WTC11 (cell line): ENCODE data around the gene CDKN2AIP. TPM values are rescaled to one million over a fixed set of nuclear protein-coding genes. Genes with fewer than 3 reads are reported as not detected.

Source experiments
- ATAC-seq: fragments of 200-7000 bp; cut with Tn5 transposase; 2 replicates; pipeline ENCODE4 v1.10.0; 2021; ENCODE audit warnings: mild to moderate bottlenecking, moderate library complexity
- CTCF ChIA-PET: fragments of 300-600 bp; sonication (Branson Sonifier 250); formaldehyde crosslinking; loops from one replicate; lab custom pipeline; 2021; ENCODE audit warnings: antibody characterized with exemption; lab: Charles Lee
- POLR2A ChIA-PET: fragments of 350-600 bp; sonication (Branson Sonifier 250); formaldehyde crosslinking; loops from one replicate; lab custom pipeline; 2021; ENCODE audit warnings: antibody characterized with exemption; lab: Charles Lee
- DNase-seq: peaks from one replicate; pipeline ENCODE4 v3.0.0; 2021; ENCODE audit warnings: low spot score
- H3K27ac Mint-ChIP-seq: 2 replicates; pipeline ENCODE4 v1.8.0; 2021; ENCODE audit warnings: mixed read lengths
- H3K27me3 Mint-ChIP-seq: 2 replicates; pipeline ENCODE4 v1.8.0; 2021; ENCODE audit warnings: low read depth, mild to moderate bottlenecking, moderate library complexity, mixed read lengths
- H3K36me3 Mint-ChIP-seq: 2 replicates; pipeline ENCODE4 v1.8.0; 2021; ENCODE audit warnings: mixed read lengths
- H3K4me1 Mint-ChIP-seq: 2 replicates; pipeline ENCODE4 v1.8.0; 2022; ENCODE audit warnings: mixed read lengths
- H3K4me3 Mint-ChIP-seq: 2 replicates; pipeline ENCODE4 v1.8.0; 2021; ENCODE audit warnings: mild to moderate bottlenecking, moderate library complexity, mixed read lengths
- H3K9me3 Mint-ChIP-seq: 2 replicates; pipeline ENCODE4 v1.8.0; 2021; ENCODE audit warnings: mixed read lengths
- ATF1 ChIP-seq: sonication (generic); formaldehyde crosslinking; IDR thresholded peaks from 2 replicates; pipeline ENCODE4 v1.8.1; 2023; ENCODE audit warnings: mild to moderate bottlenecking, moderate library complexity, missing genetic modification reagents
- ATF2 ChIP-seq: sonication (generic); formaldehyde crosslinking; IDR thresholded peaks from 2 replicates; pipeline ENCODE4 v1.8.1; 2022; ENCODE audit warnings: low read depth, missing genetic modification reagents, borderline replicate concordance
- CREB1 ChIP-seq: sonication (generic); formaldehyde crosslinking; IDR thresholded peaks from 2 replicates; pipeline ENCODE4 v1.8.0; 2023; ENCODE audit warnings: mild to moderate bottlenecking, missing genetic modification reagents
- E2F5 ChIP-seq: sonication (generic); formaldehyde crosslinking; IDR thresholded peaks from 2 replicates; pipeline ENCODE4 v1.8.1; 2022; ENCODE audit warnings: mild to moderate bottlenecking, moderate library complexity, missing genetic modification reagents
- ELF4 ChIP-seq: sonication (generic); formaldehyde crosslinking; IDR thresholded peaks from 2 replicates; pipeline ENCODE4 v1.8.1; 2022; ENCODE audit warnings: low read depth, mild to moderate bottlenecking, moderate library complexity, missing genetic modification reagents
- ESRRA ChIP-seq: sonication (generic); formaldehyde crosslinking; IDR thresholded peaks from 2 replicates; pipeline ENCODE4 v1.8.1; 2022; ENCODE audit warnings: mild to moderate bottlenecking, missing genetic modification reagents, borderline replicate concordance
- FOXP1 ChIP-seq: sonication (generic); formaldehyde crosslinking; IDR thresholded peaks from 2 replicates; pipeline ENCODE4 v1.8.0; 2022; ENCODE audit warnings: missing genetic modification reagents, mild to moderate bottlenecking, moderate library complexity, borderline replicate concordance
- JAZF1 ChIP-seq: fragments of 250-450 bp; sonication (Bioruptor Pico); IDR thresholded peaks from 2 replicates; pipeline ENCODE4 v1.9.0; 2021; ENCODE audit warnings: moderate library complexity, mild to moderate bottlenecking, inconsistent platforms
- KAT7 ChIP-seq: sonication (generic); formaldehyde crosslinking; IDR thresholded peaks from 2 replicates; pipeline ENCODE4 v1.8.1; 2023; ENCODE audit warnings: missing genetic modification reagents, mild to moderate bottlenecking, borderline replicate concordance
- MXD4 ChIP-seq: fragments of 250-450 bp; sonication (Bioruptor Pico); IDR thresholded peaks from 2 replicates; pipeline ENCODE4 v1.8.0; 2021; ENCODE audit warnings: mild to moderate bottlenecking, moderate library complexity, borderline replicate concordance
- NFATC4 ChIP-seq: fragments of 250-450 bp; sonication (Bioruptor Pico); IDR thresholded peaks from 2 replicates; pipeline ENCODE4 v1.9.0; 2021; ENCODE audit warnings: mild to moderate bottlenecking
- NFE2L1 ChIP-seq: sonication (generic); formaldehyde crosslinking; IDR thresholded peaks from 2 replicates; pipeline ENCODE4 v1.8.1; 2023; ENCODE audit warnings: missing genetic modification reagents
- NR2C2 ChIP-seq: sonication (generic); formaldehyde crosslinking; IDR thresholded peaks from 2 replicates; pipeline ENCODE4 v1.8.0; 2022; ENCODE audit warnings: mild to moderate bottlenecking, missing genetic modification reagents
- OVOL2 ChIP-seq: fragments of 250-450 bp; sonication (Bioruptor Pico); IDR thresholded peaks from 2 replicates; pipeline ENCODE4 v1.9.0; 2021; ENCODE audit warnings: mild to moderate bottlenecking, borderline replicate concordance
- RELA ChIP-seq: sonication (generic); formaldehyde crosslinking; IDR thresholded peaks from 2 replicates; pipeline ENCODE4 v1.8.1; 2022; ENCODE audit warnings: missing genetic modification reagents, mild to moderate bottlenecking, borderline replicate concordance
- RORB ChIP-seq: fragments of 250-450 bp; sonication (Bioruptor Pico); IDR thresholded peaks from 2 replicates; pipeline ENCODE4 v1.9.0; 2021; ENCODE audit warnings: mild to moderate bottlenecking
- SOX15 ChIP-seq: fragments of 250-450 bp; sonication (Bioruptor Pico); IDR thresholded peaks from 2 replicates; pipeline ENCODE4 v1.9.0; 2021; ENCODE audit warnings: mild to moderate bottlenecking
- TP53 ChIP-seq: sonication (generic); formaldehyde crosslinking; IDR thresholded peaks from 2 replicates; pipeline ENCODE4 v1.8.1; 2023; ENCODE audit warnings: mild to moderate bottlenecking, missing genetic modification reagents
- ZBTB43 ChIP-seq: sonication (generic); formaldehyde crosslinking; IDR thresholded peaks from 2 replicates; pipeline ENCODE4 v1.8.1; 2023; ENCODE audit warnings: mild to moderate bottlenecking, missing genetic modification reagents
- ZNF121 ChIP-seq: sonication (generic); formaldehyde crosslinking; IDR thresholded peaks from 2 replicates; pipeline ENCODE4 v1.8.0; 2023; ENCODE audit warnings: missing genetic modification reagents
- ZNF232 ChIP-seq: sonication (generic); formaldehyde crosslinking; IDR thresholded peaks from 2 replicates; pipeline ENCODE4 v1.8.0; 2022; ENCODE audit warnings: mild to moderate bottlenecking, missing genetic modification reagents
- ZNF263 ChIP-seq: sonication (generic); formaldehyde crosslinking; IDR thresholded peaks from 2 replicates; pipeline ENCODE4 v1.8.1; 2022; ENCODE audit warnings: low read depth, mild to moderate bottlenecking, moderate library complexity, missing genetic modification reagents
- ZNF317 ChIP-seq: sonication (generic); formaldehyde crosslinking; IDR thresholded peaks from 2 replicates; pipeline ENCODE4 v1.8.1; 2023; ENCODE audit warnings: low read depth, mild to moderate bottlenecking, moderate library complexity, missing genetic modification reagents, borderline replicate concordance
- ZNF396 ChIP-seq: fragments of 250-450 bp; sonication (Bioruptor Pico); IDR thresholded peaks from 2 replicates; pipeline ENCODE4 v1.8.0; 2021; ENCODE audit warnings: mild to moderate bottlenecking, moderate library complexity, borderline replicate concordance
- ZNF416 ChIP-seq: fragments of 250-450 bp; sonication (Bioruptor Pico); IDR thresholded peaks from 2 replicates; pipeline ENCODE4 v1.9.0; 2021; ENCODE audit warnings: mild to moderate bottlenecking, inconsistent platforms
- ZNF671 ChIP-seq: fragments of 250-450 bp; sonication (Bioruptor Pico); IDR thresholded peaks from 2 replicates; pipeline ENCODE4 v1.8.0; 2021; ENCODE audit warnings: mild to moderate bottlenecking
- total RNA-seq: library from RNA; stranded (reverse); gene quantifications from 3 replicates; pipeline ENCODE4 v1.2.3, GENCODE V29; 2021
- TF ChIP-seq, protein P1 (sequence below): fragments of 250-450 bp; sonication (Bioruptor Pico); IDR thresholded peaks from 2 replicates; pipeline ENCODE4 v1.9.0; 2021; ENCODE audit warnings: moderate library complexity, mild to moderate bottlenecking, inconsistent platforms, borderline replicate concordance
- TF ChIP-seq, protein P2 (sequence below): sonication (generic); formaldehyde crosslinking; IDR thresholded peaks from 2 replicates; pipeline ENCODE4 v1.8.0; 2022; ENCODE audit warnings: mild to moderate bottlenecking, missing genetic modification reagents
- TF ChIP-seq, protein P3 (sequence below): sonication (generic); formaldehyde crosslinking; IDR thresholded peaks from 2 replicates; pipeline ENCODE4 v1.8.1; 2023; ENCODE audit warnings: mild to moderate bottlenecking, missing genetic modification reagents

The CDKN2AIP gene
- total RNA-seq, 1 experiment from 2014 or later = 13.7 TPM

DNA sequence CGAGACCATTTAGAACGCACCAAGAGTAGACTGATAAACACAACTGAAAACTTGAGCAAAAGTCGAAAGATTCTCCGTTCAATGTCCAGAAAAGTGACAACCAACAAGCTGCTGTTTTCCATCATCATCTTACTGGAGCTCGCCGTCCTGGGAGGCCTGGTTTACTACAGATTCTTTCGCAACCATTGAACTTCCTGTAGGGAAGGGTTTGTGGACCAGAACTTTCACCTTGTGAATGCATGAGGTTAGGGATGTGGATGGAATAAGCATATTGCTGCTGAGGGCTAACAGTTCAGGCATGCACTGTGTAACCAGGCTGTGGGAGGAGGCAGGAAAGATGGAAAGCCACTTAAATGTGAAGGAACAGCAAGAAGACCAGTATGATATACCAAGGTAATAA lies 39.6 kb downstream of the CDKN2AIP start (continued):
- TF ChIP-seq, protein P1, sequence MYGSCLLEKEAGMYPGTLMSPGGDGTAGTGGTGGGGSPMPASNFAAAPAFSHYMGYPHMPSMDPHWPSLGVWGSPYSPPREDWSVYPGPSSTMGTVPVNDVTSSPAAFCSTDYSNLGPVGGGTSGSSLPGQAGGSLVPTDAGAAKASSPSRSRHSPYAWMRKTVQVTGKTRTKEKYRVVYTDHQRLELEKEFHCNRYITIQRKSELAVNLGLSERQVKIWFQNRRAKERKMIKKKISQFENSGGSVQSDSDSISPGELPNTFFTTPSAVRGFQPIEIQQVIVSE (CRISPR knock-in tag) = no peak
- TF ChIP-seq, protein P2, sequence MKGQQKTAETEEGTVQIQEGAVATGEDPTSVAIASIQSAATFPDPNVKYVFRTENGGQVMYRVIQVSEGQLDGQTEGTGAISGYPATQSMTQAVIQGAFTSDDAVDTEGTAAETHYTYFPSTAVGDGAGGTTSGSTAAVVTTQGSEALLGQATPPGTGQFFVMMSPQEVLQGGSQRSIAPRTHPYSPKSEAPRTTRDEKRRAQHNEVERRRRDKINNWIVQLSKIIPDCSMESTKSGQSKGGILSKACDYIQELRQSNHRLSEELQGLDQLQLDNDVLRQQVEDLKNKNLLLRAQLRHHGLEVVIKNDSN (CRISPR knock-in tag) = no peak
- TF ChIP-seq ESRRA (CRISPR knock-in tag) (no peak), ZBTB43 (CRISPR knock-in tag) (no peak), ZNF232 (CRISPR knock-in tag) (no peak)
- TF ChIP-seq, protein P3, sequence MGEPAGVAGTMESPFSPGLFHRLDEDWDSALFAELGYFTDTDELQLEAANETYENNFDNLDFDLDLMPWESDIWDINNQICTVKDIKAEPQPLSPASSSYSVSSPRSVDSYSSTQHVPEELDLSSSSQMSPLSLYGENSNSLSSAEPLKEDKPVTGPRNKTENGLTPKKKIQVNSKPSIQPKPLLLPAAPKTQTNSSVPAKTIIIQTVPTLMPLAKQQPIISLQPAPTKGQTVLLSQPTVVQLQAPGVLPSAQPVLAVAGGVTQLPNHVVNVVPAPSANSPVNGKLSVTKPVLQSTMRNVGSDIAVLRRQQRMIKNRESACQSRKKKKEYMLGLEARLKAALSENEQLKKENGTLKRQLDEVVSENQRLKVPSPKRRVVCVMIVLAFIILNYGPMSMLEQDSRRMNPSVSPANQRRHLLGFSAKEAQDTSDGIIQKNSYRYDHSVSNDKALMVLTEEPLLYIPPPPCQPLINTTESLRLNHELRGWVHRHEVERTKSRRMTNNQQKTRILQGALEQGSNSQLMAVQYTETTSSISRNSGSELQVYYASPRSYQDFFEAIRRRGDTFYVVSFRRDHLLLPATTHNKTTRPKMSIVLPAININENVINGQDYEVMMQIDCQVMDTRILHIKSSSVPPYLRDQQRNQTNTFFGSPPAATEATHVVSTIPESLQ (CRISPR knock-in tag) = no peak

DNA sequence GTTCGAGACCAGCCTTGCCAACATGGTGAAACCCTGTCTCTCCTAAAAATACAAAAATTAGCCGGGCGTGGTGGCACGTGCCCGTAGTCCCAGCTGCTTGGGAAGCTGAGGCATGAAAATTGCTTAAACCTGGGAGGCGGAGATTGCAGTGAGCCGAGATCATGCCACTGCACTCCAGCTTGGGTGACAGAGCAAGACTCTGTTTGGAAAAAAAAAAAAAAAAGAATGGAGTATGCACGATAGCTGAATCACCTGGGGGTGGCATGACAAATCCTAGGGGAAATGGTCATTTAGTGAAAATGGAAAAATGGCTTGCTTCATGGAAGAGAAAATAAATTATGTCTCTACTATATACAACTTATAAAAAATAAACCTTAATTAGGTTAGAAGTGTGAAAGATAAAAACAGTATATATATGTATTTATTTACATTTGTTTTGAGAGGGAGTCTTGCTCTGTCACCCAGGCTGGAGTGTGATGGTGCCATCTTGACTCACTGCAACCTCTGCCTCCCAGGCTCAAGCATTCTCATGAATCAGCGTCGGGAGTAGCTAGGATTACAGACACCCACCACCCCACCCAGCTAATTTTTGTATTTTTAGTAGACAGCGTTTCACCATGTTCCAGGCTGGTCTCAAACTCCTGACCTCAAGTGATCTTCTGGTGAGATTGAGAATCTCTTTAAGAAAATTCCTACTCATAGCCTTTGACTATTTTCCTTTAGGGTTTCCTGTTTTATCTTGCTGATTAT lies 41.1 kb downstream of the CDKN2AIP start:
- DNase-seq = no peak
- Mint-ChIP-seq H3K9me3 (peaks cover 15% of the 10 kb centered on the region), H3K27ac (no peak overlapping the region)
- TF ChIP-seq NFATC4 (no peak), E2F5 (CRISPR knock-in tag) (no peak), KAT7 (CRISPR knock-in tag) (no peak), CREB1 (CRISPR knock-in tag) (no peak), ZNF121 (no peak), ZNF671 (no peak), ATF1 (CRISPR knock-in tag) (no peak), ZNF263 (CRISPR knock-in tag) (no peak), RORB (no peak), ZNF416 (no peak)
- TF ChIP-seq, all 79 proteins: peak for 0
- H3K36me3 Mint-ChIP-seq = peaks cover 12% of the 10 kb centered on the region
- CTCF ChIA-PET = no interaction called here
- ATAC-seq = no peak
- H3K4me1 Mint-ChIP-seq = no peaks in the 10 kb centered on the region
- H3K27me3 Mint-ChIP-seq = no peaks in the 10 kb centered on the region
- no peak overlapping the region for H3K4me3 Mint-ChIP-seq
- POLR2A ChIA-PET = no interaction called here

DNA sequence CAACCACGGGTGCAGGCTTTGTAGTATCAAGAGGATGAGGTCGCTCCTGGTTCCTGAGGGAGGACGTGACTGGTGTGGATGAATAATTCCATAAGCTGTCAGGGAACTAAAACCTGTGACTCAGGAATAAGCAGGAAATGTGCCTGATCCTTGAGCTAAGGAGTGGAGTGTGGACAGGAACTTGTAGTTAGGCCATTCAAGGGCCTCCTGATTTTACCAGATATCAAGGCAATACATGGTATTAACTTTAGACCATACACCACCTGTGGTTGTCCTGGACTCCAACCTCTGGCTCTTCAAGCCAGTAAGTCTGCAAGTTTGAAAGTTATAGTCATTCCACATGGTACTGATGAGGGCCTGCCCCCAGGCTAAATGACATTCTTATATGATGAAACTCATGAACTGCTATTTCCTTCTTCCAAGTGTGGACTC lies 48.4 kb downstream of the CDKN2AIP start:
- ATAC-seq (no peak), DNase-seq (no peak)
- Mint-ChIP-seq H3K4me3 (no peak overlapping the region), H3K27me3 (no peaks in the 10 kb centered on the region), H3K36me3 (peaks cover 9% of the 10 kb centered on the region), H3K27ac (no peak overlapping the region), H3K4me1 (peaks cover 12% of the 10 kb centered on the region), H3K9me3 (peaks cover 16% of the 10 kb centered on the region)
- POLR2A ChIA-PET = no interaction called here
- CTCF ChIA-PET = no interaction called here
- no peak for TF ChIP-seq RELA (CRISPR knock-in tag)
- TF ChIP-seq NR2C2 (CRISPR knock-in tag) = no peak
- TF ChIP-seq RORB = no peak
- TF ChIP-seq ATF2 = no peak
- TF ChIP-seq NFE2L1 = no peak
- TF ChIP-seq ELF4 (CRISPR knock-in tag) = no peak
- no peak for TF ChIP-seq TP53 (CRISPR knock-in tag)
- no peak for TF ChIP-seq OVOL2
- no peak for TF ChIP-seq MXD4 (CRISPR knock-in tag)
- TF ChIP-seq FOXP1 (CRISPR knock-in tag) = no peak
- TF ChIP-seq ZNF396 (CRISPR knock-in tag) = no peak
- TF ChIP-seq SOX15 (CRISPR knock-in tag) = no peak
- TF ChIP-seq JAZF1 (CRISPR knock-in tag) = no peak
- no peak for TF ChIP-seq ZNF317 (CRISPR knock-in tag)
